ENCODE data around the gene FAM9C. TPM values are rescaled to one million over a fixed set of nuclear protein-coding genes. Genes with fewer than 3 reads are reported as not detected.

FAM9C gene
- total and polyA plus RNA-seq, 2 of the 4 experiments (the other 2 are of a cell fraction), result not detected

- ChIA-PET POLR2A (ENCODE audit: unreplicated experiment) (no interaction called here), CTCF (no interaction called here)
- H3K36me3 ChIP-seq (ENCODE audit: control insufficient read depth, insufficient read depth, low read length), result no peaks in the 10 kb centered on the region
- no TSS peak for BruUV-seq (replicated peaks)
- no peak overlapping the region for H3K56ac ChIP-seq (ENCODE audit: extremely low read depth, insufficient read depth, low read length)
- no peak overlapping the region for H2BK20ac ChIP-seq (ENCODE audit: low read depth, low read length)
- no peak overlapping the region for H2AFZ ChIP-seq (replicated peaks; ENCODE audit: low read length, poor library complexity)
- no peak overlapping the region for H3K4ac ChIP-seq (ENCODE audit: low read depth, low read length)
- no peak overlapping the region for H4K8ac ChIP-seq (ENCODE audit: low read depth in 2 of 2, low read length in 2 of 2)
- in situ Hi-C loops (cut with MboI; ENCODE audit: low sequenced_read_pairs), result no loop called here
- H3K27me3 ChIP-seq (ENCODE audit: control insufficient read depth, insufficient read depth, low read length), result no peaks in the 10 kb centered on the region
- H3K23ac ChIP-seq (ENCODE audit: low read depth, low read length), result no peak overlapping the region
- H3K4me3 ChIP-seq (ENCODE audit: insufficient read depth, low read depth, low read length), result no peak overlapping the region
- H3K79me1 ChIP-seq (ENCODE audit: low read depth in 1 of 2, low read length in 2 of 2), result no peaks in the 10 kb centered on the region
- no peak overlapping the region for H3K27ac ChIP-seq (ENCODE audit: insufficient read depth, low read length)
- dilution Hi-C loops (cut with HindIII; ENCODE audit: low sequenced_read_pairs, unreplicated experiment), result no loop called here
- no peak overlapping the region for H2AK9ac ChIP-seq (replicated peaks; ENCODE audit: low read depth, low read length, poor library complexity)
- intact Hi-C loops (cut with micrococcal nuclease), result loop anchor here (5.0 to 10.0 kb wide), 2 partner anchors 100 to 413 kb away; partner anchors contain the start of gene TMSB4X
- no peaks in the 10 kb centered on the region for H4K20me1 ChIP-seq (ENCODE audit: insufficient read depth, low read length)
- H4K91ac ChIP-seq (ENCODE audit: insufficient read depth, low read depth, low read length), result no peak overlapping the region
- H2AK5ac ChIP-seq (ENCODE audit: low read depth, low read length), result no peak overlapping the region
- no peak overlapping the region for H3K9ac ChIP-seq (ENCODE audit: low read depth, low read length)
- no peak for TF ChIP-seq POLR2A (IDR thresholded peaks at IDR 0.05; ENCODE audit: low read depth, low read length)
- no peak for TF ChIP-seq FOS (IDR thresholded peaks at IDR 0.05; ENCODE audit: low read depth, low read length)
- no peak for TF ChIP-seq USF2 (IDR thresholded peaks at IDR 0.05; ENCODE audit: low read depth, low read length)
- TF ChIP-seq BHLHE40 (IDR thresholded peaks at IDR 0.05; ENCODE audit: low read depth, low read length), result no peak
- no peak for TF ChIP-seq SMC3 (IDR thresholded peaks at IDR 0.05; ENCODE audit: low read depth, low read length)
- TF ChIP-seq CTCF (conservative IDR thresholded peaks at IDR 0.05; ENCODE audit: low read depth, low read length), result no peak
- TF ChIP-seq MAFK (IDR thresholded peaks at IDR 0.05; ENCODE audit: low read depth, low read length), result no peak
- H3K14ac ChIP-seq (replicated peaks; ENCODE audit: low read depth, low read length), result no peak overlapping the region
- no peak overlapping the region for H3K18ac ChIP-seq (ENCODE audit: low read depth, low read length)
- H4K5ac ChIP-seq (ENCODE audit: low read depth, low read length), result no peak overlapping the region
- no CpG with 5 or more reads among the region's 9 CpGs for WGBS, 2 experiments (ENCODE audit: extremely low coverage in 2 of 2, insufficient read length in 1 of 2)
- H3K4me2 ChIP-seq (ENCODE audit: low read depth, low read length), result no peak overlapping the region
- 0 out of 3 replicates have a peak overlapping the region, but pooled peaks have one; percentile 28 for H2BK15ac ChIP-seq (ENCODE audit: low read depth, low read length)
- H2BK5ac ChIP-seq (ENCODE audit: low read depth, low read length, poor library complexity, severe bottlenecking), result no peak overlapping the region
- H3K9me3 ChIP-seq (ENCODE audit: control insufficient read depth, insufficient read depth, low read length), result peaks cover 4% of the 10 kb centered on the region; the same call in 1 of the 2 replicates
- no peak for ATAC-seq (ENCODE audit: low read depth)
- H2BK120ac ChIP-seq (ENCODE audit: low read depth, low read length), result no peak overlapping the region
- H3K4me1 ChIP-seq (ENCODE audit: control insufficient read depth, insufficient read depth, low read length), result no peaks in the 10 kb centered on the region; the same call in 1 of the 2 replicates
- no peaks in the 10 kb centered on the region for H3K9me1 ChIP-seq (ENCODE audit: insufficient read depth, low read length)
- no peak for DNase-seq
Observed at GRCh38 chrX:13074297-13075262, 30.2 kb upstream of the FAM9C start.
